K562 (cell line): ENCODE measurements around the gene SNX9. TPM values are rescaled to one million over a fixed set of nuclear protein-coding genes. Genes with fewer than 3 reads are reported as not detected.
A peak's percentile ranks its signal among the peaks of the same experiment; 100 is the strongest.

Experiments used
- ARID4B ChIP-seq: sonication (generic); formaldehyde crosslinking; IDR thresholded peaks from 2 replicates; pipeline ENCODE4 v1.8.0; 2022; ENCODE audit warnings: mild to moderate bottlenecking, missing genetic modification reagents
- CBFA2T2 ChIP-seq: fragments of 450-650 bp; conservative IDR thresholded peaks from 2 replicates; pipeline ENCODE4 v1.6.1; 2017; ENCODE audit warnings: mild to moderate bottlenecking
- CBFB ChIP-seq: sonication (generic); formaldehyde crosslinking; IDR thresholded peaks from 2 replicates; pipeline ENCODE4 v1.4.0; 2020; ENCODE audit warnings: mild to moderate bottlenecking, missing genetic modification reagents
- CBX3 ChIP-seq, 2 experiments: IDR thresholded peaks; 1 replicate in 1 of 2; 2 replicates in 1 of 2; pipeline ENCODE4 v1.6.1; 2012; ENCODE audit warnings: inconsistent platforms in 2 of 2, low read length in 2 of 2, borderline replicate concordance in 1 of 2, control low read depth in 1 of 2
- CHD7 ChIP-seq: fragments of 200-600 bp; sonication (generic); IDR thresholded peaks from one replicate; pipeline ENCODE4 v1.6.1; 2012; ENCODE audit warnings: mild to moderate bottlenecking, low read depth, low read length, inconsistent platforms
- CREB1 ChIP-seq, 2 experiments: sonication (generic) in 1 of 2; formaldehyde crosslinking in 1 of 2; IDR thresholded peaks; 2 replicates each; pipeline versions ENCODE4 v1.6.1 to v1.8.0; 2012 to 2022; ENCODE audit warnings: inconsistent platforms in 1 of 2, mild to moderate bottlenecking in 1 of 2, missing genetic modification reagents in 1 of 2, moderate library complexity in 1 of 2
- EP300 ChIP-seq: IDR thresholded peaks from 2 replicates; pipeline ENCODE4 v1.6.1; 2012; ENCODE audit warnings: low read length, improper control_type of control experiment
- TAF9B ChIP-seq: fragments of 450-650 bp; IDR thresholded peaks from 2 replicates; pipeline ENCODE4 v1.6.1; 2018; ENCODE audit warnings: mild to moderate bottlenecking; ENCODE audit not compliant: partially characterized antibody
- ZC3H11A ChIP-seq: IDR thresholded peaks from 2 replicates; pipeline ENCODE4 v1.6.1; 2012; ENCODE audit warnings: low read depth, low read length, improper control_type of control experiment
- ZNF384 ChIP-seq: IDR thresholded peaks from 2 replicates; pipeline ENCODE4 v1.6.1; 2012; ENCODE audit warnings: low read depth, low read length, improper control_type of control experiment
- ZNF717 ChIP-seq: fragments of 250-450 bp; sonication (Bioruptor Pico); IDR thresholded peaks from 2 replicates; pipeline ENCODE4 v1.5.0; 2021
- polyA plus RNA-seq, 8 experiments: library from polyadenylated mRNA; depleted of rRNA in 4 of 8; stranded (reverse) in 5 of 8; unstranded in 3 of 8; fragments of >200 nt; fragmentation: Nextera tagmentation in 2 of 8; fragmentation: Illumina TruSeq in 1 of 8; extraction: Ambion mirVana in 2 of 8; extraction: Trizol in 1 of 8; gene quantifications; 2 replicates each; pipeline versions ENCODE4 v1.2.1 to v1.2.3, GENCODE V29; 2011 to 2014; ENCODE audit warnings: inconsistent platforms in 1 of 8, missing spikeins in 1 of 8
- total RNA-seq, 7 experiments: library from RNA; depleted of rRNA in 6 of 7; stranded (reverse); fragments of >200 nt in 6 of 7; fragmentation: Illumina TruSeq in 2 of 7; extraction: Trizol in 2 of 7; gene quantifications; 2 replicates each; pipeline versions ENCODE4 v1.2.1 to v1.2.3, GENCODE V29; 2011 to 2021; ENCODE audit warnings: low replicate concordance in 1 of 7
- TF ChIP-seq, protein P1 (sequence below): fragments of 450-650 bp; IDR thresholded peaks from 2 replicates; pipeline ENCODE4 v1.6.1; 2014; ENCODE audit warnings: low read depth, mild to moderate bottlenecking, moderate library complexity, borderline replicate concordance

Gene SNX9
- total and polyA plus RNA-seq, 9 of the 15 experiments (the other 6 are each of a cell fraction or from before 2014, with no cell fraction given) = 6.0 to 81.7 (median 57.1) TPM

DNA sequence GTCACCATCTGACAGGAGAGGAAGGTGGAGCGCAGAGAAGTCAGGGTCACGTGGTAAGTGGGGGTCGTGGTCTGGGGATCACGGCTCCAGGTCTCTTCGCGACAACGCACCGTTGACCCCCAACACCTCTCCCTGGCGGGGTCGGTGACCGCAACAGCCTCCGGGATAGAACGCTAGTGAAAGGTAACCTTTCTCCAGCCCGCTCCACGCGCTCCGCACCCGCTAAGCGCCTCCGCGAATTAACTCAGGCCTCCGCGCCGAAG lies 158.0 kb downstream of the SNX9 start (continued):
- TF ChIP-seq CHD7 = no peak
- TF ChIP-seq ZNF717 (CRISPR knock-in tag) = no peak
- TF ChIP-seq ZNF384 = no peak
- TF ChIP-seq, protein P1, sequence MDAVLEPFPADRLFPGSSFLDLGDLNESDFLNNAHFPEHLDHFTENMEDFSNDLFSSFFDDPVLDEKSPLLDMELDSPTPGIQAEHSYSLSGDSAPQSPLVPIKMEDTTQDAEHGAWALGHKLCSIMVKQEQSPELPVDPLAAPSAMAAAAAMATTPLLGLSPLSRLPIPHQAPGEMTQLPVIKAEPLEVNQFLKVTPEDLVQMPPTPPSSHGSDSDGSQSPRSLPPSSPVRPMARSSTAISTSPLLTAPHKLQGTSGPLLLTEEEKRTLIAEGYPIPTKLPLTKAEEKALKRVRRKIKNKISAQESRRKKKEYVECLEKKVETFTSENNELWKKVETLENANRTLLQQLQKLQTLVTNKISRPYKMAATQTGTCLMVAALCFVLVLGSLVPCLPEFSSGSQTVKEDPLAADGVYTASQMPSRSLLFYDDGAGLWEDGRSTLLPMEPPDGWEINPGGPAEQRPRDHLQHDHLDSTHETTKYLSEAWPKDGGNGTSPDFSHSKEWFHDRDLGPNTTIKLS = no peak
- TF ChIP-seq CBFB (CRISPR knock-in tag) = peak; percentile 84
- no peak for TF ChIP-seq CREB1 (IDR thresholded peaks at IDR 0.05)
- TF ChIP-seq CREB1 (CRISPR knock-in tag; IDR thresholded peaks at IDR 0.05) = peak; percentile 49; the same call in 1 of the 2 replicates
- no peak for TF ChIP-seq EP300
- TF ChIP-seq CBFA2T2 = peak; percentile 67
- TF ChIP-seq ARID4B (CRISPR knock-in tag) = peak; percentile 75
- no peak for TF ChIP-seq TAF9B
- no peak for TF ChIP-seq ZC3H11A
- no peak for TF ChIP-seq CBX3 (IDR thresholded peaks at IDR 0.05; ENCODE audit: borderline replicate concordance in 1 of 2, low read length in 2 of 2)
